SU-DHL-6 (cell line): ENCODE data around the gene BTBD2.

Experiments used
- H2AFZ ChIP-seq: fragments of 200-600 bp; sonication (generic); 2 replicates; pipeline ENCODE4 v1.6.1; 2014; ENCODE audit warnings: low read depth, mild to moderate bottlenecking, moderate library complexity, mixed read lengths, antibody characterized with exemption, low read length; ENCODE audit not compliant: severe bottlenecking
- H3F3A ChIP-seq: fragments of 200-600 bp; shearing (Covaris generic); 2 replicates; pipeline ENCODE4 v1.6.0; 2016; ENCODE audit warnings: antibody characterized with exemption, mild to moderate bottlenecking; ENCODE audit not compliant: insufficient read depth
- H3K27ac ChIP-seq: fragments of 200-600 bp; sonication (generic); 2 replicates; pipeline ENCODE4 v1.5.1; 2016; ENCODE audit warnings: low read depth, mild to moderate bottlenecking, low read length, moderate library complexity, mixed read lengths
- H3K27me3 ChIP-seq: fragments of 200-600 bp; sonication (generic), shearing (Covaris generic); 2 replicates; pipeline ENCODE4 v1.6.0; 2014; ENCODE audit warnings: mild to moderate bottlenecking, low read length
- H3K36me3 ChIP-seq: fragments of 200-600 bp; sonication (generic); 2 replicates; pipeline ENCODE4 v1.6.1; 2014; ENCODE audit warnings: mild to moderate bottlenecking, low read length, mixed read lengths
- H3K4me2 ChIP-seq: fragments of 300-600, 200-600 bp; shearing (Covaris generic), sonication (generic); 2 replicates; pipeline ENCODE4 v1.6.0; 2014; ENCODE audit warnings: low read length, low read depth, mild to moderate bottlenecking; ENCODE audit not compliant: poor library complexity, severe bottlenecking
- H3K4me3 ChIP-seq: fragments of 200-600 bp; sonication (generic); 2 replicates; pipeline ENCODE4 v1.5.1; 2014; ENCODE audit warnings: antibody characterized with exemption, low read length, mild to moderate bottlenecking, mixed read lengths; ENCODE audit not compliant: insufficient read depth, poor library complexity, severe bottlenecking
- H3K79me2 ChIP-seq: fragments of 200-600 bp; sonication (generic); 2 replicates; pipeline ENCODE4 v1.6.1; 2014; ENCODE audit warnings: mild to moderate bottlenecking, low read length, moderate library complexity; ENCODE audit not compliant: insufficient read depth
- H3K9ac ChIP-seq: fragments of 200-600 bp; sonication (generic); 2 replicates; pipeline ENCODE4 v1.7.0; 2014; ENCODE audit warnings: mild to moderate bottlenecking, low read length
- H3K9me2 ChIP-seq: fragments of 200-600 bp; sonication (generic); replicated peaks from 2 replicates; pipeline ENCODE4 v1.6.1; 2014; ENCODE audit warnings: low read length; ENCODE audit not compliant: insufficient read depth
- H3K9me3 ChIP-seq: fragments of 200-600 bp; sonication (generic); 2 replicates; pipeline ENCODE4 v1.6.1; 2014; ENCODE audit warnings: low read length, mixed read lengths; ENCODE audit not compliant: insufficient read depth
- H4K20me1 ChIP-seq: fragments of 200-600 bp; sonication (generic); 2 replicates; pipeline ENCODE4 v1.6.1; 2014; ENCODE audit warnings: low read depth, mild to moderate bottlenecking, antibody characterized with exemption, low read length, moderate library complexity, mixed read lengths
- EZH2phosphoT487 ChIP-seq: fragments of 200-600 bp; sonication (generic), shearing (Covaris generic); conservative IDR thresholded peaks from 2 replicates; pipeline ENCODE4 v1.6.1; 2018; ENCODE audit warnings: mild to moderate bottlenecking, antibody characterized with exemption, low read length, moderate library complexity, mixed read lengths
- TF ChIP-seq, protein P1 (sequence below): fragments of 200-600 bp; sonication (generic); IDR thresholded peaks from one replicate; pipeline ENCODE4 v1.5.1; 2017; ENCODE audit warnings: antibody characterized with exemption, mild to moderate bottlenecking, low read length, moderate library complexity; ENCODE audit not compliant: insufficient read depth, poor library complexity, severe bottlenecking

Gene BTBD2

DNA sequence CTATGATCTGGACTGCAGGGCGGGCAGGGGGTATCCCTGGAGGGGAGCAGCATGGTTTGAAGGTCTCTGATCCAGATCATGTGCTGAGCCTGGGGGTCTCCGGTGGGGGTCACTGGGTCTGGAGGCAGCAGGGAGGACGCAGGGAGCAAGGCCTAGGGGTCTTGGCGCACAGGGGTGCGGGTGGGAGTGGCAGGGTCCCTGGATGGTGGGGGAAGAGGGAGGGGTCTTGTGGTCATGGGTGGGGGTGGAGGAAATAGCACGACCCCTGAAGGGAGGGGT lies 1.9 kb downstream of the BTBD2 start:
- H2AFZ ChIP-seq, result no peak overlapping the region
- TF ChIP-seq, protein P1, sequence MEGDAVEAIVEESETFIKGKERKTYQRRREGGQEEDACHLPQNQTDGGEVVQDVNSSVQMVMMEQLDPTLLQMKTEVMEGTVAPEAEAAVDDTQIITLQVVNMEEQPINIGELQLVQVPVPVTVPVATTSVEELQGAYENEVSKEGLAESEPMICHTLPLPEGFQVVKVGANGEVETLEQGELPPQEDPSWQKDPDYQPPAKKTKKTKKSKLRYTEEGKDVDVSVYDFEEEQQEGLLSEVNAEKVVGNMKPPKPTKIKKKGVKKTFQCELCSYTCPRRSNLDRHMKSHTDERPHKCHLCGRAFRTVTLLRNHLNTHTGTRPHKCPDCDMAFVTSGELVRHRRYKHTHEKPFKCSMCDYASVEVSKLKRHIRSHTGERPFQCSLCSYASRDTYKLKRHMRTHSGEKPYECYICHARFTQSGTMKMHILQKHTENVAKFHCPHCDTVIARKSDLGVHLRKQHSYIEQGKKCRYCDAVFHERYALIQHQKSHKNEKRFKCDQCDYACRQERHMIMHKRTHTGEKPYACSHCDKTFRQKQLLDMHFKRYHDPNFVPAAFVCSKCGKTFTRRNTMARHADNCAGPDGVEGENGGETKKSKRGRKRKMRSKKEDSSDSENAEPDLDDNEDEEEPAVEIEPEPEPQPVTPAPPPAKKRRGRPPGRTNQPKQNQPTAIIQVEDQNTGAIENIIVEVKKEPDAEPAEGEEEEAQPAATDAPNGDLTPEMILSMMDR, result no peak
- no peak for TF ChIP-seq EZH2phosphoT487
- H3K4me2 ChIP-seq, result no peak overlapping the region
- H3K9me3 ChIP-seq, result no peaks in the 10 kb centered on the region
- no peak overlapping the region for H3K27ac ChIP-seq
- no peak overlapping the region for H3K4me3 ChIP-seq
- no peaks in the 10 kb centered on the region for H4K20me1 ChIP-seq
- H3K36me3 ChIP-seq, result no peaks in the 10 kb centered on the region
- no peak overlapping the region for H3K9ac ChIP-seq
- 0 out of 2 replicates have a peak, but pooled peaks cover 5% of the 10 kb centered on the region for H3K79me2 ChIP-seq
- H3F3A ChIP-seq, result peaks cover 12% of the 10 kb centered on the region; the same call in 1 of the 2 replicates
- H3K9me2 ChIP-seq, result no peaks in the 10 kb centered on the region
- H3K27me3 ChIP-seq, result no peaks in the 10 kb centered on the region

DNA sequence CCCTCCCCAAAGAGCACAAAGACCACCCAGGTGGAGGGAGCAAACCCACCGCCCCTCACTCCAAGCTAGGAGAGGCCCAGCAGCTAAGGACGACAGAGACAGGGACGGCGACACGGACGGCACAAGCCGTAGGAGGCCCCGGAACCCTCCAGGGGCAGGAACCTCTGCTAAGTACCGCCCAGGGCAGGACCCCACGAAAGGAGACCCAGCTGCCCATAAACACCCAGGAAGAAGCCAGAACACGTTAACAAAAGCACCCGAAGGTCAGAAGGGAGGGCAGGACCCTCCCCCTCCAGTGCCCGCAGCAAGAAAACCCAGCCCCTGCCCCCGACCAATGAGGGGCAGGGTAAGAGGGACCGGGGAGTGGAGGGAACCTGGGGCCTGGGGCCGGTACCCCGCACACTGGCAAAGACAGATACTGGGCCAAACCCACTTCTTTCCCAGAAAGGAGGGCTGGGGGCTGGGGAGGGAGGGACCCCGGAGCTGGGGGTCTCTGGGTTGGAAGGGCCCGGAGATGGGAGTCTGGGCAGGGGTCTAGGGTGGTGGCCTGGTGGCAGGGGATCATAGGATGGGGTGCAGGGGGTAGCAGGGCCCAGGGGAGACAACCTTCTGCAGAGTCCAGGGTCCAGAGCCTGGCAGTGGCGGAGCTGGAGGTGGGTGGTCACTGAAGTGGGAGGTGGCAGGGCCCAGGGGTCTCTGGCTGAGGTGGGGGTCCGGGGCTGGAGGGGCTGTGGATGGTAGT lies 2.4 kb downstream of the BTBD2 start:
- Histone ChIP-seq H3K36me3 (no peaks in the 10 kb centered on the region), H3K4me3 (no peak overlapping the region), H3F3A (peaks cover 12% of the 10 kb centered on the region; the same call in 1 of the 2 replicates), H3K9me2 (no peaks in the 10 kb centered on the region), H3K9ac (no peak overlapping the region), H3K27ac (no peak overlapping the region), H3K79me2 (0 out of 2 replicates have a peak, but pooled peaks cover 5% of the 10 kb centered on the region), H2AFZ (no peak overlapping the region), H3K9me3 (no peaks in the 10 kb centered on the region), H4K20me1 (no peaks in the 10 kb centered on the region), H3K27me3 (no peaks in the 10 kb centered on the region), H3K4me2 (no peak overlapping the region)
- no peak for TF ChIP-seq EZH2phosphoT487
- TF ChIP-seq, protein P1, result no peak

DNA sequence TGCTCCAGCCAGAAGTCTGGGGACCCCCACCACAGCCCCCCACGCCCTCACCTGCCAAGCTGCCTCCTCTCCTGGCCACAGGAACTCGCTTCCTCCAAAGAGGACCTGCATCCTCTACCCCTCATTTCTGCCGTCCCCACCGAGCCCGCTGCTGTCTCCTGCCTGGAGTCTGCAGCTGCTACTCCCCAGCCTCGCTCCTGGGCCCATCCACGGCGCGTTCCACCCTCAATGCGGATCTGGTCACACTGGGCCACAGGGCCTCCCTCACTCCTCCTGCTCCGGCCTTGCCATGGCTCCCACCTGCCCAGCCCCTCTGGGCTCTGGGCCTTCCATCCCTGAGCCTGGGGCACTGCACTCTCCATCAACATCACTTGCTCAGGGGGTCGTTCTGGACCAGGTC lies 4.3 kb downstream of the BTBD2 start:
- Histone ChIP-seq H3F3A (0 out of 2 replicates have a peak, but pooled peaks cover 2% of the 10 kb centered on the region), H3K4me2 (no peak overlapping the region), H3K27ac (no peak overlapping the region), H3K36me3 (no peaks in the 10 kb centered on the region), H3K9me2 (no peaks in the 10 kb centered on the region), H3K9me3 (no peaks in the 10 kb centered on the region), H2AFZ (no peak overlapping the region), H3K27me3 (no peaks in the 10 kb centered on the region), H3K4me3 (no peak overlapping the region), H3K9ac (no peak overlapping the region), H3K79me2 (0 out of 2 replicates have a peak, but pooled peaks cover 5% of the 10 kb centered on the region), H4K20me1 (no peaks in the 10 kb centered on the region)
- TF ChIP-seq EZH2phosphoT487, result no peak
- TF ChIP-seq, protein P1, result no peak
